NCI-H526 treated with DMSO at 0.1 percent for 48 hours (cell line): Measurements from ENCODE around the gene PLEK.

Source experiments
- DNase-seq: peaks from one replicate; lab custom pipeline; 2025; lab: John Stamatoyannopoulos, UW

Gene PLEK

GRCh38 chr2:68416081-68416675 is 51.1 kb downstream of the PLEK start:
- DNase-seq, result no peak

- DNase-seq, result no peak
These were observed 52.8 kb downstream of the PLEK start for GRCh38 chr2:68417926-68418325.

- DNase-seq, result no peak
These were observed 53.3 kb downstream of the PLEK start for GRCh38 chr2:68418419-68418818.

GRCh38 chr2:68418855-68419254 is 53.8 kb downstream of the PLEK start:
- no peak for DNase-seq

GRCh38 chr2:68420254-68420910 is 55.3 kb downstream of the PLEK start:
- no peak for DNase-seq

GRCh38 chr2:68423966-68424650 is 59.0 kb downstream of the PLEK start:
- DNase-seq, result no peak

GRCh38 chr2:68425503-68425902 is 60.4 kb downstream of the PLEK start:
- no peak for DNase-seq

GRCh38 chr2:68426446-68426845 is 61.4 kb downstream of the PLEK start:
- no peak for DNase-seq

- no peak for DNase-seq
These were observed 61.9 kb downstream of the PLEK start for GRCh38 chr2:68426848-68427579.

GRCh38 chr2:68428126-68428525 is 63.0 kb downstream of the PLEK start:
- DNase-seq, result no peak

GRCh38 chr2:68428746-68429145 is 63.7 kb downstream of the PLEK start:
- no peak for DNase-seq

GRCh38 chr2:68429311-68429826 is 64.3 kb downstream of the PLEK start:
- no peak for DNase-seq

- DNase-seq, result no peak
These were observed 66.4 kb downstream of the PLEK start for GRCh38 chr2:68431316-68431972.

GRCh38 chr2:68432696-68433658 is 67.9 kb downstream of the PLEK start:
- no peak for DNase-seq

- DNase-seq, result no peak
These were observed 69.9 kb downstream of the PLEK start for GRCh38 chr2:68434981-68435380.

GRCh38 chr2:68435615-68436014 is 70.5 kb downstream of the PLEK start:
- DNase-seq, result no peak

- no peak for DNase-seq
These were observed 71.2 kb downstream of the PLEK start for GRCh38 chr2:68436270-68436669.

- no peak for DNase-seq
These were observed 73.6 kb downstream of the PLEK start for GRCh38 chr2:68438455-68439303.

GRCh38 chr2:68441179-68441993 is 76.3 kb downstream of the PLEK start:
- DNase-seq, result peak; percentile 83
